Uterus (tissue), 4 donors: ENCODE results near the gene MRGPRX2. TPM values are rescaled to one million over a fixed set of nuclear protein-coding genes. Genes with fewer than 3 reads are reported as not detected.

Source experiments
- DNase-seq, 2 donors: peaks; one replicate each; pipeline ENCODE4 v3.0.0-alpha.2; 2019 to 2020
- H3K27ac ChIP-seq, 2 donors: fragments of 200-600 bp; sonication (generic); 1 replicate in 1 of 2; 2 replicates in 1 of 2; pipeline ENCODE4 v1.5.1; 2016 to 2018
- H3K27me3 ChIP-seq, 2 donors: fragments of 200-600 bp; sonication (generic); one replicate each; pipeline ENCODE4 v1.5.1; 2018 to 2019; ENCODE audit warnings: control low read depth in 1 of 2
- H3K36me3 ChIP-seq, 2 donors: fragments of 200-600 bp; sonication (generic); one replicate each; pipeline ENCODE4 v1.5.1; 2019; ENCODE audit warnings: control low read depth in 1 of 2
- H3K4me1 ChIP-seq, 2 donors: fragments of 200-600 bp; sonication (generic); one replicate each; pipeline ENCODE4 v1.5.1; 2018 to 2019; ENCODE audit warnings: control low read depth in 1 of 2
- H3K4me3 ChIP-seq, 2 donors: fragments of 200-600 bp; sonication (generic); 1 replicate in 1 of 2; 2 replicates in 1 of 2; pipeline ENCODE4 v1.5.1; 2018 to 2019; ENCODE audit warnings: mild to moderate bottlenecking in 1 of 2
- H3K9me3 ChIP-seq, 2 donors: fragments of 200-600 bp; sonication (generic); one replicate each; pipeline ENCODE4 v1.5.1; 2019; ENCODE audit warnings: control low read depth in 1 of 2
- CTCF ChIP-seq, 4 experiments: fragments of 200-600 bp in 2 of 4; fragments of 450-650 bp in 2 of 4; sonication (generic) in 2 of 4; IDR thresholded peaks; one replicate each; pipeline ENCODE4 v1.5.1; 2016 to 2019; ENCODE audit warnings: antibody characterized with exemption in 4 of 4, mild to moderate bottlenecking in 2 of 4, moderate library complexity in 1 of 4
- POLR2A ChIP-seq, 2 donors: fragments of 450-650 bp; IDR thresholded peaks; one replicate each; pipeline ENCODE4 v1.6.1; 2016; ENCODE audit warnings: antibody characterized with exemption in 2 of 2, mild to moderate bottlenecking in 1 of 2, moderate library complexity in 1 of 2
- intact Hi-C: fragments of 100-400 bp; cut with DNase I; formaldehyde crosslinking; loops from one replicate; pipeline ENCODE4 v1.15.1; 2023; ENCODE audit warnings: low total_unique reads
- total RNA-seq, 4 donors: library from RNA; depleted of rRNA in 3 of 4; stranded (reverse); fragments of >200 nt in 3 of 4; gene quantifications; one replicate each; pipeline versions ENCODE4 v1.1.0 to v1.2.4, GENCODE V29; 2014 to 2023
- donor health status: DM: yes; HTN: yes; CAD: no.

Gene MRGPRX2
- total RNA-seq, 4 donors from 2014 or later = 0.27 TPM; not detected in 3

GRCh38 chr11:19092850-19093249 lies 32.3 kb upstream of the MRGPRX2 start:
- TF ChIP-seq POLR2A (IDR thresholded peaks at IDR 0.05) = no peak
- TF ChIP-seq CTCF (IDR thresholded peaks at IDR 0.05) = no peak
- Histone ChIP-seq H3K9me3 (no peaks in the 10 kb centered on the region), H3K36me3 (no peaks in the 10 kb centered on the region), H3K27me3 (no peaks in the 10 kb centered on the region), H3K27ac (no peak overlapping the region), H3K4me3 (no peak overlapping the region), H3K4me1 (no peaks in the 10 kb centered on the region)
- no peak for DNase-seq
- intact Hi-C loops = no loop called here

GRCh38 chr11:19092342-19092741 lies 31.8 kb upstream of the MRGPRX2 start:
- Histone ChIP-seq H3K9me3 (no peaks in the 10 kb centered on the region), H3K27ac (no peak overlapping the region), H3K36me3 (no peaks in the 10 kb centered on the region), H3K4me3 (no peak overlapping the region), H3K4me1 (no peaks in the 10 kb centered on the region), H3K27me3 (no peaks in the 10 kb centered on the region)
- no peak for TF ChIP-seq CTCF (IDR thresholded peaks at IDR 0.05)
- no peak for TF ChIP-seq POLR2A (IDR thresholded peaks at IDR 0.05)
- intact Hi-C loops = no loop called here
- no peak for DNase-seq

DNA sequence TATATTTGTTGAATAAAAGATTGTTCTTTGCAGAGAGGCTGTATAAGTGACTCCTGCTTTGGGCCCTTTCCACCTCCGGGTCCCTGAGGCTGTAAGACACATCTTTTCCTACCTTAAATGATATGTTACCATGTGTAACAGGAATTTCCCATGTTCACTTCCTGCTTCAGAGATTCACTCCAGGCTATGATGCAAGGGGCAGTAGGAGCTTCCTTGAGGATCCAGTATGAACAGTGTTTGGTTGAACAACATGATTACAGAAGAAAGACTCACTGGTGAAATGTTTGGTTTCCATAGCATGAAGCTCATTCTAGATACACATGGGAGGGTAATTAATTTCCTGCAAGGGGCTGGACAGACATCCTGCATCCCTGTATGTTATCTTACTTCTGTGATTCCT lies 30.8 kb upstream of the MRGPRX2 start:
- Histone ChIP-seq H3K4me1 (no peaks in the 10 kb centered on the region), H3K9me3 (no peaks in the 10 kb centered on the region), H3K27me3 (no peaks in the 10 kb centered on the region), H3K36me3 (no peaks in the 10 kb centered on the region), H3K27ac (no peak overlapping the region), H3K4me3 (no peak overlapping the region)
- TF ChIP-seq CTCF (IDR thresholded peaks at IDR 0.05) = no peak
- no peak for TF ChIP-seq POLR2A (IDR thresholded peaks at IDR 0.05)
- intact Hi-C loops = no loop called here
- no peak for DNase-seq

- no peaks in the 10 kb centered on the region for H3K4me1 ChIP-seq
- no peak for DNase-seq
- H3K27ac ChIP-seq = no peak overlapping the region
- H3K9me3 ChIP-seq = no peaks in the 10 kb centered on the region
- TF ChIP-seq POLR2A (IDR thresholded peaks at IDR 0.05) = no peak
- TF ChIP-seq CTCF (IDR thresholded peaks at IDR 0.05) = no peak
- H3K27me3 ChIP-seq = no peaks in the 10 kb centered on the region
- intact Hi-C loops = no loop called here
- no peaks in the 10 kb centered on the region for H3K36me3 ChIP-seq
- H3K4me3 ChIP-seq = no peak overlapping the region
Measured at GRCh38 chr11:19089421-19089820, 28.9 kb upstream of the MRGPRX2 start.

DNA sequence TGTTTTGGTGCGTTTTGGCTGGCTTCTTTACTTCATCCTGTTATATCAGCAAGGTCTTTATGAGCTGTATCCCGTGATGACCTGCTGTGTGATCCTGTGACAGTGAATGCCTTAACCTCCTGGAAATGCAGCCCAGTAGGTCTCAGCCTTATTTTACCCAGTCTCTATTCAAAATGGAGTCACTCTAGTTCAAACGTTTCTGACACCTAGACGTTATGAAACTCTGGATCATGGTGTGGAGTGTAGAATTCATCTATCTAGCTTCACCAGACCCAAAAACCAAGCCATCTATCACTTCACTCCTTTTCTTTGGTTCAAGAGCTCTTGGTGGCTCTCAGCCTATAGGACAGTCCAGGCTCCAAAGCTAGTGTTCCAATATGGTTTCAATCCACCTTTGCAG lies 28.3 kb upstream of the MRGPRX2 start:
- no peaks in the 10 kb centered on the region for H3K9me3 ChIP-seq
- TF ChIP-seq CTCF (IDR thresholded peaks at IDR 0.05) = no peak
- TF ChIP-seq POLR2A (IDR thresholded peaks at IDR 0.05) = no peak
- no peak overlapping the region for H3K4me3 ChIP-seq
- DNase-seq = no peak
- H3K36me3 ChIP-seq = no peaks in the 10 kb centered on the region
- no peaks in the 10 kb centered on the region for H3K4me1 ChIP-seq
- no peak overlapping the region for H3K27ac ChIP-seq
- intact Hi-C loops = no loop called here
- no peaks in the 10 kb centered on the region for H3K27me3 ChIP-seq
